ENCODE results near the gene DCLK3. TPM values are rescaled to one million over a fixed set of nuclear protein-coding genes. Genes with fewer than 3 reads are reported as not detected.

The DCLK3 gene
- total RNA-seq, 4 donors from 2014 or later: 0.10 to 0.55 (median 0.47) TPM

DNA sequence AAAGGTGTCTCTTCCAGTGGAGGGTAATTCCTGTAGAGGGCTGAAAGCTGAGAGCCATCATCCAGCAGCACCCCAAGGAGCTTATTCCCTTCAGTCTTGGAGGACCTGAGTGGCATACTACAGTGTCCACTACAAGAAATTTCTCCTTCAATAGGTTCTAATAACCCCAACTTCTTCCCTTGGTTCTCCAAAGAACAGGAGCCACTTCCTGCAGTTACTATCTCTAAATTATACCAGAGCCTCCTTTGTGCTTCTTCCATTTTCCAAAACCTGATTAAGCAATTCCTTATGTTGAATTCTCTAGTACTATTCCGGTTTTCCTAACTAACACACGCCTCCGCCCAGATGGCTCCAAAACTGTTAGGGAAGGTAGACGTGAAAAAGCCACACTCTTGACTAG, 50.4 kb downstream of the DCLK3 start:
- no peak overlapping the region for H3K27ac ChIP-seq
- no peak for TF ChIP-seq CTCF (IDR thresholded peaks at IDR 0.05 in 4 of 5, conservative IDR thresholded peaks at IDR 0.05 in 1 of 5)
- TF ChIP-seq POLR2A (IDR thresholded peaks at IDR 0.05): no peak
- no peaks in the 10 kb centered on the region for H3K27me3 ChIP-seq
- no peaks in the 10 kb centered on the region for H3K4me1 ChIP-seq
- H3K36me3 ChIP-seq: no peaks in the 10 kb centered on the region
- ATAC-seq: no peak
- no peaks in the 10 kb centered on the region for H3K9me3 ChIP-seq
- no peak overlapping the region for H3K4me3 ChIP-seq
- intact Hi-C loops (cut with DNase I; ENCODE audit: low total_unique reads) (no loop called here), in situ Hi-C loops (cut with MboI; ENCODE audit: low sequenced_read_pairs in 4 of 4) (loop anchor here in 2 of 4 donors (25.0 kb wide), 1 partner anchor 752 kb away; no protein-coding TSS in a partner anchor)
- no peak for DNase-seq

- DNase-seq (no peak), ATAC-seq (no peak)
- no peaks in the 10 kb centered on the region for H3K36me3 ChIP-seq
- H3K4me3 ChIP-seq: no peak overlapping the region
- no peaks in the 10 kb centered on the region for H3K9me3 ChIP-seq
- no peak overlapping the region for H3K27ac ChIP-seq
- H3K4me1 ChIP-seq: no peaks in the 10 kb centered on the region
- in situ Hi-C loops (cut with MboI; ENCODE audit: low sequenced_read_pairs in 4 of 4) (loop anchor here in 2 of 4 donors (25.0 kb wide), 1 partner anchor 748 kb away; no protein-coding TSS in a partner anchor), intact Hi-C loops (cut with DNase I; ENCODE audit: low total_unique reads) (no loop called here)
- TF ChIP-seq POLR2A (IDR thresholded peaks at IDR 0.05) (no peak), CTCF (IDR thresholded peaks at IDR 0.05 in 4 of 5, conservative IDR thresholded peaks at IDR 0.05 in 1 of 5) (no peak)
- H3K27me3 ChIP-seq: no peaks in the 10 kb centered on the region
Observed at GRCh38 chr3:36710606-36711005, 53.7 kb downstream of the DCLK3 start.

- DNase-seq: no peak
- intact Hi-C loops (cut with DNase I; ENCODE audit: low total_unique reads): no loop called here
- no peak overlapping the region for H3K27ac ChIP-seq
Observed at GRCh38 chr3:36709826-36710365, 54.5 kb downstream of the DCLK3 start.

DNA sequence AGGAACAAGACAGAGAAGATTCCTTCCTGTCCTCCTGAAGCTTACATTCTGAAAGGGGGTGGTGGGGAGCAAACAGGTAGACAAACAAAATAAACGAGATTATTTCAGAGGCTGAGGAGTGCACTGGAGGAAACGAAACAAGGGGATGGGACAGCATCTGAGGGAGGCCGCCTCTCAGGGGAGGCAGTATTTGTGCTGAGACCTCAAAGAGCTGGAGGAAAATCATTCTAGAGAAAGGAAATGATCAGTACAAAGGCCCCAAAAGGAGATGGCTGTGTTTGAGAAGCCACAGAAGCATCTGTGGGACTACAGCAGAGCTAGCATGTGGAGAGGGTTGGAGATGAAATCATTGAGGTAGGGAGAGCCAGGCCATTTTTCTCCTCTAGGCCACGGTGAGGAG, 55.1 kb downstream of the DCLK3 start:
- ATAC-seq: no peak
- H3K27me3 ChIP-seq: no peaks in the 10 kb centered on the region
- H3K4me3 ChIP-seq: no peak overlapping the region
- no peaks in the 10 kb centered on the region for H3K36me3 ChIP-seq
- intact Hi-C loops (cut with DNase I; ENCODE audit: low total_unique reads): no loop called here
- in situ Hi-C loops (cut with MboI; ENCODE audit: low sequenced_read_pairs in 4 of 4): loop anchor here in 2 of 4 donors (25.0 kb wide), 1 partner anchor 747 kb away; no protein-coding TSS in a partner anchor
- DNase-seq: no peak
- TF ChIP-seq CTCF (IDR thresholded peaks at IDR 0.05 in 4 of 5, conservative IDR thresholded peaks at IDR 0.05 in 1 of 5) (no peak), POLR2A (IDR thresholded peaks at IDR 0.05) (no peak)
- H3K27ac ChIP-seq: no peak overlapping the region
- H3K4me1 ChIP-seq: no peaks in the 10 kb centered on the region
- no peaks in the 10 kb centered on the region for H3K9me3 ChIP-seq

More at GRCh38 chr3:36709826-36710365, 54.5 kb downstream of the DCLK3 start:
- Histone ChIP-seq H3K9me3 (no peaks in the 10 kb centered on the region), H3K4me1 (no peaks in the 10 kb centered on the region), H3K27me3 (no peaks in the 10 kb centered on the region), H3K36me3 (no peaks in the 10 kb centered on the region), H3K4me3 (no peak overlapping the region)
- TF ChIP-seq POLR2A (IDR thresholded peaks at IDR 0.05): no peak
- TF ChIP-seq CTCF (IDR thresholded peaks at IDR 0.05 in 4 of 5, conservative IDR thresholded peaks at IDR 0.05 in 1 of 5): no peak
- in situ Hi-C loops (cut with MboI; ENCODE audit: low sequenced_read_pairs in 4 of 4): loop anchor here in 2 of 4 donors (25.0 kb wide), 1 partner anchor 748 kb away; no protein-coding TSS in a partner anchor
- ATAC-seq: no peak
